HG02588 (cell line): ENCODE measurements around the gene FAM117A.

Experiments used
- ATAC-seq: cut with Tn5 transposase; IDR thresholded peaks from one replicate; pipeline ENCODE4 v1.9.1; 2021; ENCODE audit warnings: mild to moderate bottlenecking, moderate library complexity; ENCODE audit not compliant: unreplicated experiment

FAM117A gene

DNA sequence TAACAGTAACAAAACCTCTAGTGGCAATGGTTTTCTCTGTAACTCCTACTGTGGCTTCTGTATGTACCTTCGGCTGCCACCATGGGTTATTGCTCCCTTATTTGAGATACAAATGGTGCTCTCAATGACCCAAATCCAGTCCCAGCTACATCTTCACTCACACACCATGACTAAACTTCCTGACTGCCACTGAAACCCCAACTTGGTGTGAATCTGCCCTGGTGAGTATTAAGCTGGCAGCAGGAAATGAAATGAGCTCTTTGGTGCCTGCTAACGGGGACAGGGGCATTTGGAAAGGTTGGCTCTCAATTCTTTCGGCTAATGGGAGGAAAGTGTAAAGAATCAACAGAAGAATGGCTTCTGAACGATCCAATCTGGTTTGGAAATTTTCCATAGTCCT lies 48.7 kb downstream of the FAM117A start:
- no peak for ATAC-seq

GRCh38 chr17:49708515-49709183 lies 55.3 kb downstream of the FAM117A start:
- no peak for ATAC-seq

GRCh38 chr17:49707608-49708514 lies 56.1 kb downstream of the FAM117A start, which contains the start of gene SLC35B1:
Gene SLC35B1 (minus strand): TSS chr17:49707964. CDS start chr17:49707833, 131 bp downstream.
- ATAC-seq: peak; percentile 83

- ATAC-seq: no peak
These were observed 56.7 kb downstream of the FAM117A start for GRCh38 chr17:49707246-49707607.

DNA sequence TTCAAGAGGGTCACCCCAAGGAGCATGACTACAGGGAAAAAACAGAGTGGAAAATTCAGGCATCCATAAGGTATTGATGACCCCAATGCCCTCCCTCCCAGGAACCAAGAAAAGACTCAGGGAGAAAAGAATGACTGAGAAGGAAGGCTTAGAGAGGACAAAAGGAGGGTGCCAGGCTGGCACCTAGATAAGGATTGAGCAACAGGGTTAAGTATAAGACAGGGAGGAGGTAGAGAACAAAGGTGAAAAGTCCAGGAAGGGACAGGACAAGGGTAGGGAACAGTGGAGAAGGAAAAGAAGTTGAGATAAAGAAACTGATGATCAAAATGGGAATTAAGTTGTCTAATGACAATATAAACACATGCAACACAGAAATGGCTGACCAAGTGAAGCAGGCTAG lies 58.7 kb downstream of the FAM117A start:
- no peak for ATAC-seq

DNA sequence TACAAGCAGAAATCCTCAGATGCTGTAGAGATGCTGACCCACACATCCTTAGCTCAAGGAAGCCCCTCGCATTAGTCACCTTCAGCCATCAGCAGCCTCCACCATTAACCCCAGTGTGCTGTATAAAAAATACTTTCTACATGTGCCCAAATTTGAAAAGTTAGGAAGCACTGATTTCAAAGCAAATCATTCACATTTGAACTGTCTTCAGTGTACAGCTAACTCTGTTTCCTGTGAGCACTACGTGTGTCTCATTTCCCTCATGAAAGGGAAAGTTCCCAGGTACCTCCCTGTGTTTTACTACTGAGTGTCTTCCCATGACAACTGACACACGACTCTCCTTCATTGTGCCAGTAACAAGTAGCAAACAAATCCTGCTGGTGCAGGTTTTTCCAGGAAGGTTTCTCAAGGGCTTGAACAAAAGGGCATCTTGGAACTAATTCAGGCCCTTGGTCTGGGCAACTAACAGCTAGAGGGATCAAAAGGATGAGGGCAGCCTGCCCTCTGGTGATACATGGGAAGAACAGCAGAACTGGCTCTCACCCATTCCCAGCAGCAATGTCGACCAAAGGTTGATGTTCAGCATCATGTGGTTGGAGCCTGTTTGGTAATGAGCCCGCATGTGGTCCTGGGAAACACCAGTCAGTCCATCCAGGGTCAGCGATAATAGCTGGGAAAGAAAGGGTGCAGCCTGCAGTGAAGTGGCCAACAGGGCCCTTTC lies 60.2 kb downstream of the FAM117A start:
- no peak for ATAC-seq

DNA sequence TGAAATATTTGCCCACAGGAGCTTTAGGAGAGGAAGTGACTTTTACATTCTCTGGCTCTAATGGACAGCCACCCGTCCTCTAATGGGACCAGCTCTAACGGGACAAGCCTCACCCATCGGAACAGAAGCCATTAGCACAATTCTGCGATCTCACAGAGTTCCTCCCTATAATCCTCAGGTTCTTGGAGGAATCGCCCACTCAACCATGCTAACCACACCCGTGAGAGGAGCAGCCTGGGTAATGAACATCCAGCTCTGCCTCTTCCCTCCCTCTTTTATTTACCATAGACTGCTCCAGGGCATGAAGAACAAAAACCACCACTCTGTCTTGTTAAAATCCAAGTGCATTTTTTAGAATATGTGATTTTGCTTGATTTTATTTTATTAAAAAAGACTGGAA lies 63.0 kb downstream of the FAM117A start:
- no peak for ATAC-seq

- no peak for ATAC-seq
These were observed 63.9 kb downstream of the FAM117A start for GRCh38 chr17:49699966-49700575.

DNA sequence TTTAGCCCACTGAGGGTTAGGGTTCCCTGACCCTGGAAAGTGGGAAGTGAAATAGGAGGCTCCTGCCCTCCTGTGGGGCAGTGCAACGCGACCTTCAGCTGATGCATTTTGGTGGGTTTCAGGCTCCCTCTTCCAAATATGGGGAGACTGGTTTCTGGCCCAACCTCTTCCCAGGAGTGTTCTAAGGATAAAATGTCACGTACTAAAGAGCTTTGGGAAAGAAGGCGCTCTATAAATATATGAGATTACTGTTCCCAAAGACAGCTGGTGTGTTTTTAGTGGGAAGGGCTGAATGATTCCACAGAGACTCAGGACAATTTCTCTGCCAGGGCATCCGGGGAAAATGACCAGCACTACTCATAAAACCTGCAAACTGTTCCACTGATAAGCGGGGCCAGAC lies 65.9 kb downstream of the FAM117A start:
- no peak for ATAC-seq

- ATAC-seq: peak; percentile 60
These were observed 67.6 kb downstream of the FAM117A start for GRCh38 chr17:49696233-49696761.

DNA sequence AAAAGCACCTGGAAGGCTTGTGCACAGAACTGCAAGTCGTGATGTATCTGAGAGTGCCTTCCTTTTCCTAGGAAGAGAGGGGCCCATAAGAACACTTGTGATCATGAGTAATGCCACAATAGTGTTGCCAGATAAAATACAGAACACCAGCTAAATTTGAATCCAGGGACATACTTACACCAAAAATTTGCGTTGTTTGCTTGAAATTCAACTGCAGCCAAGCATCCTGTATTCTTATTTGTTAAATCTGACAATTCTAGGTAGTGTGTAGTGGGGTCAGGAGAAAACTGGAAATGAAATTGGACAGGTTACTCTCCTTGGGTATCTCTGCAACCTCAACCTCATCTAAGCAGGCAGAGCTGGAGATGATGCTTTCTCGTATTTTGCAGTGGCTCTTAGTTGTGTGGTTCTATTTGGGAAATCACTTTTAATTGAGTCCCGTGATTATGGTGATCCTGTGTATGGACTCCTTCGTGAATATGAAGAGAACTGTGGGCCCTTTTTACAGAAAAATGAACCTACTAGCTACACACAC lies 68.2 kb downstream of the FAM117A start:
- ATAC-seq: no peak

DNA sequence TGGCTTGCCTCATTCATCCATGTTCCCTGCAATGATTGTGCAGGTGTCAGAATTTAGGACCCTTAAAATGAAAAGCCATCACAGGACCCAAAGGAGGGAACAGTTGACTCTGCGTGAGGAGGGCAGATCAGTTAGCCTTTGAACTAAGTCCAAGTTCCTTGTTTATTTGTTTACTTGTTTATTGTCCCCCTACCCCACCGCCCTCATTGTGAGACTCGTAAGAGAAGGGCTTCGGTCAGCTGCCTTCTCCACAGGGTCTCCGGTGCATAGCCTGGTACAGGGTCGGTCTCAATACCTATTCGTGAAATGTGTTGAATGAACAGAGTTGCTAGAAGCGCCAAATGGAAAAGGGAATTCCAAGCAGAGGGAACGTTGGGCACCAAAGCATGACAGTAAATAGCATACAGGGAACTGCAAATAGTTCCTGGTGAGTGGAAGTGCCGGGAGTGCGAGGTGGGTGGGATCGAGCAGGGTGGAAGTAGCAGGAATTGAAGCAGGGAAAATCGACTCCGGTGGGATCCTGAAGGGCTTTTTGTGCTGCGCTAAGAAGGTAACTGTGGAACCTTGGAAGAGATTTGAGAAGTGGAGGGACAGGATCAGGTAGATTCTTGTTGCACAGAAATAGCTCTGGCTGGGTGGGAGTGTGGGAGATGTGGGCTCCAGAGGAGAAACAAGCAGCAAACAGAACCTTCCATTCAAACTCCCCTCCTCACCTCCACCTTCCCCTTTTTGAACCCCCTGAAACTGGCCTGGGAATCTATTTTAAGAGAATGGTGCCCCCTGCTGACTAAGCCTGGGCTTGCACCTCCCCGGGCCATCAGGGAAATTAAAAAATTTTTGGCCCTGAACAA lies 68.9 kb downstream of the FAM117A start:
- no peak for ATAC-seq

- ATAC-seq: no peak
These were observed 71.2 kb downstream of the FAM117A start for GRCh38 chr17:49692751-49693150.

DNA sequence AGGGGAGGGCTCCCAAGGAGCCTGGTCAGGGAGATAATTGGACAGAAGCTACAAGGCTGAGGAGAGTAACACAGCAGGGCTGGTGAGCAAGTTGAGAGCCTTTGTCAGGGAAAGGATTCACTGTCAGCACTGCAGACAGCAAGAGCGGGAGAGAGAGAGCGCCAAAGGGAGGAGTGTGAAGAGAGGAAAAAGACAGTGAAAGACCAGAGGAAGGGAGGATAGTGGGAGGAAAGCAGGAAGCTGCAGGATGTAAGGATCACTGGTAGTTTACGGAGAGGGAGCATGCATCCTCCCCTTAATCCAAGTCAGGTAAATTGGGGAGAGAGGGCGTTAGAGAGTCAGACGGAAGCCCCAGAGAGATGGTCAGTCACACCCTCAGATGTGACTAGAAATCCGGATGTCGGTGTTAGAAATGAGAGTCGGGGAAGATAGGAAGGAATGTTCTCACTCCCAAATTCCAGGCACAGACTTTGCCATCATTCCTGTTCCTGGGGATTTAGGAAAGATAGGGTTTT lies 72.2 kb downstream of the FAM117A start:
- ATAC-seq: no peak

- no peak for ATAC-seq
These were observed 72.8 kb downstream of the FAM117A start for GRCh38 chr17:49691086-49691676.

GRCh38 chr17:49690256-49690655 lies 73.7 kb downstream of the FAM117A start:
- no peak for ATAC-seq

DNA sequence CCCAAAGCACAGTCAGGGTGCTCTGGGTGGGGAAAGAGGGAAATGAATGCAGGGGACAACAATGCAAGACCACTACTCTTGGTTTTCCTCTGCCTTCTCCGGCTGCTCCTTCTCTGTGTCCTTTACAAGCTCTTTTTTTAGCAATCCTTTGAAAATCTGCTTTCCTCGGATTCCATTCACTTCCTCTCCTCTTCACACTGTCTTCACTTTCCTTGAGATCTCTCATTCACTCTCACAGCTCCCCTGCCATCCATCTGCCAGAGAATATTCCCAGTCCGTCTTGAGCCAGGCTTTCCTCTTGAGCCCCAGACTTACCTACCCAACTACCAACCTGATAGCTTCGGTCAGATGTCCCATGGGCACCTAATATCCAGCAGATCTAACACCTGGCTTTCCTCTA lies 75.1 kb downstream of the FAM117A start:
- no peak for ATAC-seq

- no peak for ATAC-seq
These were observed 75.9 kb downstream of the FAM117A start for GRCh38 chr17:49687878-49688491.
